Lower leg skin (tissue), 3 donors: Measurements from ENCODE around the gene DNAH6.

Source experiments
- CTCF ChIP-seq, 3 donors: fragments of 450-650 bp; IDR thresholded peaks; one replicate each; pipeline ENCODE4 v1.5.1; 2016; ENCODE audit warnings: antibody characterized with exemption in 3 of 3, mild to moderate bottlenecking in 3 of 3, moderate library complexity in 2 of 3
- POLR2A ChIP-seq, 2 donors: fragments of 450-650 bp; IDR thresholded peaks; one replicate each; pipeline ENCODE4 v1.6.1; 2016 to 2017; ENCODE audit warnings: antibody characterized with exemption in 2 of 2, mild to moderate bottlenecking in 1 of 2, moderate library complexity in 1 of 2

DNA sequence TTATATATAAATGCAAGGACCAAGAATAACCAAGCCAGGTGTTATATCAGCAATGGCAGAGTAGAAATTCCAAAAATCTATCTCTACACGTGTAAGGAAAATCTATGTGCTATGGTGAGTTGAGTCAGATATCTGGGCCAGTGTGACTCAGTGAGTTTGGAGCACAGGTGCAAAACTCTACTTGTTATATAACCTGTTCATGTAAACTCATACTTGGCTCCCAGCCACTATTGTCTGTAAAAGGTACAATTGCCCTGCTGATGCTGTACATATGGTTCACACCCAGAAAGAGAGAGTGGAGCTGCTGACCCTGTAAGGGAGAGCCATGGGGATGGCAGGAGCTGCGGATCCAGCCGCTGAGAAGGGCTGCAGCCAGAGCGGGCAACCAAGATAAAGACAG lies 252.5 kb downstream of the DNAH6 start:
- no peak for TF ChIP-seq CTCF (IDR thresholded peaks at IDR 0.05)
- no peak for TF ChIP-seq POLR2A (IDR thresholded peaks at IDR 0.05)
